Right lobe of liver (tissue), 6 donors: ENCODE measurements around the gene TRHDE. TPM values are rescaled to one million over a fixed set of nuclear protein-coding genes. Genes with fewer than 3 reads are reported as not detected.

Experiments used
- ATAC-seq, 4 donors: fragments of 200-7000 bp; cut with Tn5 transposase; one replicate each; pipeline ENCODE4 v1.9.1; 2020; ENCODE audit warnings: mild to moderate bottlenecking in 4 of 4, moderate library complexity in 4 of 4
- DNase-seq, 3 donors: peaks; one replicate each; pipeline ENCODE4 v3.0.0-alpha.2; 2020
- H3K27ac ChIP-seq, 3 donors: fragments of 200-600 bp; one replicate each; pipeline ENCODE4 v1.8.0; 2022
- H3K27me3 ChIP-seq, 2 donors: fragments of 200-600 bp; one replicate each; pipeline ENCODE4 v1.8.0; 2022
- H3K36me3 ChIP-seq, 4 donors: fragments of 200-600 bp; sonication (generic) in 1 of 4; one replicate each; pipeline versions ENCODE4 v1.5.1 to v1.8.0; 2017 to 2022; ENCODE audit warnings: control low read depth in 1 of 4
- H3K4me1 ChIP-seq, 4 donors: fragments of 200-600 bp; sonication (generic) in 1 of 4; one replicate each; pipeline versions ENCODE4 v1.5.1 to v1.8.0; 2017 to 2022; ENCODE audit warnings: control low read depth in 1 of 4
- H3K4me3 ChIP-seq, 3 donors: fragments of 200-600 bp; one replicate each; pipeline ENCODE4 v1.8.0; 2022
- H3K9me3 ChIP-seq, 4 donors: fragments of 200-600 bp; sonication (generic) in 1 of 4; one replicate each; pipeline versions ENCODE4 v1.5.1 to v1.8.0; 2017 to 2022; ENCODE audit warnings: control low read depth in 1 of 4
- CTCF ChIP-seq, 4 donors: fragments of 200-600 bp in 3 of 4; fragments of 450-650 bp in 1 of 4; IDR thresholded peaks; one replicate each; pipeline versions ENCODE4 v1.5.1 to v1.8.0; 2016 to 2022; ENCODE audit warnings: antibody characterized with exemption in 4 of 4, mild to moderate bottlenecking in 2 of 4
- POLR2A ChIP-seq: fragments of 450-650 bp; IDR thresholded peaks from one replicate; pipeline ENCODE4 v1.6.1; 2017; ENCODE audit warnings: antibody characterized with exemption, mild to moderate bottlenecking
- WGBS: methylation state at CpG from one replicate; pipeline ENCODE4 v1.1.6; 2018; ENCODE audit warnings: low coverage, low lambda C conversion rate; ENCODE audit not compliant: insufficient coverage; ENCODE audit errors: missing lambda C conversion rate; 5-methylcytosine and 5-hydroxymethylcytosine counted together
- intact Hi-C, 2 donors: fragments of 100-400 bp; cut with DNase I; formaldehyde crosslinking; loops; one replicate each; pipeline versions ENCODE4 v1.11.2 to v1.14.1; 2022
- total RNA-seq, 6 experiments: library from RNA; depleted of rRNA in 2 of 6; stranded (reverse); fragments of >200 nt in 2 of 6; fragmentation: NEBNext Ultra II Directional in 3 of 6; extraction: Animal tissue kit (Norgen Biotek cat#: 25700) in 3 of 6; gene quantifications; one replicate each; pipeline versions ENCODE4 v1.1.0 to v1.2.4, GENCODE V29; 2016 to 2023
- donor health status: DM: no; HTN: yes; CAD: no.
- donor health status: DM: no; HTN: no; CAD: no.
- donor health status: DM: no; HTN: no; CAD: no.
- donor health status: DM: no; HTN: yes; CAD: no.
- donor health status: DM: no; HTN: yes; CAD: no.

The TRHDE gene
- total RNA-seq, 6 experiments from 2014 or later: 0.10 to 4.3 (median 0.90) TPM

- no peak for ATAC-seq
- TF ChIP-seq POLR2A: no peak
- no peak for TF ChIP-seq CTCF (IDR thresholded peaks at IDR 0.05)
- Histone ChIP-seq H3K27ac (no peak overlapping the region), H3K27me3 (no peaks in the 10 kb centered on the region), H3K4me3 (no peak overlapping the region), H3K36me3 (no peaks in the 10 kb centered on the region), H3K9me3 (no peaks in the 10 kb centered on the region), H3K4me1 (no peaks in the 10 kb centered on the region)
- no peak for DNase-seq
- intact Hi-C loops: no loop called here
- WGBS: 14% methylated on average over 1 of the region's 1 CpG
Measured at GRCh38 chr12:72493407-72493806, 221.2 kb downstream of the TRHDE start.

- Histone ChIP-seq H3K9me3 (no peaks in the 10 kb centered on the region), H3K4me1 (no peaks in the 10 kb centered on the region), H3K27ac (no peak overlapping the region), H3K36me3 (no peaks in the 10 kb centered on the region), H3K4me3 (no peak overlapping the region), H3K27me3 (no peaks in the 10 kb centered on the region)
- 50% methylated on average over 1 of the region's 1 CpG for WGBS
- ATAC-seq: no peak
- DNase-seq: no peak
- no peak for TF ChIP-seq CTCF (IDR thresholded peaks at IDR 0.05)
- no peak for TF ChIP-seq POLR2A
- intact Hi-C loops: no loop called here
Measured at GRCh38 chr12:72498354-72498753, 226.2 kb downstream of the TRHDE start.

GRCh38 chr12:72499244-72499643, 227.1 kb downstream of the TRHDE start:
- ATAC-seq: no peak
- no peak for DNase-seq
- Histone ChIP-seq H3K36me3 (no peaks in the 10 kb centered on the region), H3K27me3 (no peaks in the 10 kb centered on the region), H3K9me3 (no peaks in the 10 kb centered on the region), H3K4me1 (no peaks in the 10 kb centered on the region), H3K27ac (no peak overlapping the region), H3K4me3 (no peak overlapping the region)
- 58% methylated on average over 5 of the region's 5 CpGs for WGBS
- TF ChIP-seq POLR2A (no peak), CTCF (IDR thresholded peaks at IDR 0.05) (no peak)
- intact Hi-C loops: no loop called here

- 52% methylated on average over 3 of the region's 3 CpGs for WGBS
- Histone ChIP-seq H3K9me3 (no peaks in the 10 kb centered on the region), H3K36me3 (no peaks in the 10 kb centered on the region), H3K4me1 (no peaks in the 10 kb centered on the region), H3K27me3 (no peaks in the 10 kb centered on the region), H3K4me3 (no peak overlapping the region), H3K27ac (no peak overlapping the region)
- TF ChIP-seq POLR2A (no peak), CTCF (IDR thresholded peaks at IDR 0.05) (no peak)
- ATAC-seq (no peak), DNase-seq (no peak)
- intact Hi-C loops: no loop called here
Measured at GRCh38 chr12:72502546-72502945, 230.4 kb downstream of the TRHDE start.

GRCh38 chr12:72505227-72505626, 233.1 kb downstream of the TRHDE start:
- DNase-seq (no peak), ATAC-seq (no peak)
- intact Hi-C loops: no loop called here
- H3K27ac ChIP-seq: no peak overlapping the region
- no peaks in the 10 kb centered on the region for H3K9me3 ChIP-seq
- no peak for TF ChIP-seq CTCF (IDR thresholded peaks at IDR 0.05)
- TF ChIP-seq POLR2A: no peak
- H3K4me3 ChIP-seq: no peak overlapping the region
- no peaks in the 10 kb centered on the region for H3K4me1 ChIP-seq
- 47% methylated on average over 1 of the region's 1 CpG for WGBS
- no peaks in the 10 kb centered on the region for H3K27me3 ChIP-seq
- H3K36me3 ChIP-seq: no peaks in the 10 kb centered on the region
